IPS DF 4.7 (cell line): ENCODE data around the gene MKLN1.
A peak's percentile ranks its signal among the peaks of the same experiment; 100 is the strongest.
"Not testable (repeated sequence)": the region's sequence is repeated elsewhere in the genome, so short reads cannot be mapped to it uniquely, and the experiment has no call there.

ENCODE experiments used
- DNase-seq: peaks from one replicate; pipeline ENCODE4 v3.0.0-alpha.2; 2013; ENCODE audit warnings: low spot score; ENCODE audit errors: extremely low read depth

The MKLN1 gene

GRCh38 chr7:131498237-131498885, 170.7 kb downstream of the MKLN1 start:
- no peak for DNase-seq

- DNase-seq, result no peak
Measured at GRCh38 chr7:131499801-131500200, 172.1 kb downstream of the MKLN1 start.

- no peak for DNase-seq
Measured at GRCh38 chr7:131500357-131500756, 172.7 kb downstream of the MKLN1 start.

- no peak for DNase-seq
Measured at GRCh38 chr7:131501422-131501821, 173.7 kb downstream of the MKLN1 start.

GRCh38 chr7:131501930-131502685, 174.4 kb downstream of the MKLN1 start:
- no peak for DNase-seq

GRCh38 chr7:131502810-131503508, 175.3 kb downstream of the MKLN1 start:
- no peak for DNase-seq

GRCh38 chr7:131503639-131504038, 176.0 kb downstream of the MKLN1 start:
- no peak for DNase-seq

- no peak for DNase-seq
Measured at GRCh38 chr7:131504157-131504899, 176.7 kb downstream of the MKLN1 start.

GRCh38 chr7:131505037-131505620, 177.5 kb downstream of the MKLN1 start:
- not testable (repeated sequence) for DNase-seq

- DNase-seq, result no peak
Measured at GRCh38 chr7:131505636-131506557, 178.2 kb downstream of the MKLN1 start.

GRCh38 chr7:131506597-131506996, 178.9 kb downstream of the MKLN1 start:
- no peak for DNase-seq

GRCh38 chr7:131507592-131508331, 180.1 kb downstream of the MKLN1 start:
- DNase-seq, result no peak

- no peak for DNase-seq
Measured at GRCh38 chr7:131508754-131509486, 181.2 kb downstream of the MKLN1 start.

GRCh38 chr7:131509781-131510180, 182.1 kb downstream of the MKLN1 start:
- no peak for DNase-seq

- no peak for DNase-seq
Measured at GRCh38 chr7:131511071-131511470, 183.4 kb downstream of the MKLN1 start.

- DNase-seq, result no peak
Measured at GRCh38 chr7:131511774-131512535, 184.3 kb downstream of the MKLN1 start.

GRCh38 chr7:131513245-131514061, 185.8 kb downstream of the MKLN1 start:
- DNase-seq, result peak; percentile 71
